Urothelium cell line (cell line): ENCODE data around the gene IMPA2.

Experiments used
- DNase-seq: peaks from one replicate; pipeline ENCODE4 v3.0.0; 2011; ENCODE audit warnings: low spot score, mixed read lengths
- FAIRE-seq: peaks from 2 replicates; lab custom pipeline; 2011; peaks lifted over from hg19 to GRCh38; lab: Jason Lieb, UNC

IMPA2 gene

DNA sequence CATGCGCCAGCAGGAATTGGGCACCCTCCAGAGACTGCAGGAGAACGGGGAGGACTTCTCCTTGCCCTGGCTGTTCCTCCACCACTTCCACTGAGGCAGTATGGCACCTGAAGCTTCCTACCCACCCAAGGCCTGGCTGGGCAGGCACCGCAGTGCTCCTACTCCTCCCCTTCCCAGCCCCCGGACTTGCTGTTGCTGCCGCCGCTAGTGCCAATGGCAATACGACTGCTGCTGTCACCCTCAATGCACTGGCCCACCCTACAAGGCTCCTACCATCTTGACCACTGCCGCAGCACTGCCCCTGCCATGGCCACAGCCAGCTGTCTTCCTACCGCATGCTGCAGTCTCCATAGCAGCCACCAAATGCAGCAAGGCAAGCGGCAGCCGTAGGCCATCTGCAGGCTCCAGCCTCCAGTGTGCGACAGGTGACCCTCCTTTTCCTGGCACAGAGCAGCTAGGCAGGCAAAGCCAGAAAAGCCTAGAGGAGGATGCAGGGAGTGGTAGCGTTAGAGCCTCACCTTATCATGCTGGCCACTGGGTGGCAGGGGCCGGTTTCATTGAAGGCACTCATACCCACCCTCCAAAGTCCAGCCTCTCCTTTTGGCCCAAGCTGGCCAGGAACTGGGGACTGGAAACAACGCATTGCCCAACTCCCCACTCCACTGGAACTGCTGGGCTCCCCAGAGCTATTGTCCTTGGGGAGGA is 64.9 kb downstream of the IMPA2 start:
- peak; percentile 71 for FAIRE-seq
- DNase-seq = no peak

GRCh38 chr18:12046751-12047335 is 65.5 kb downstream of the IMPA2 start:
- no peak for DNase-seq

GRCh38 chr18:12048010-12048826 is 66.9 kb downstream of the IMPA2 start:
- DNase-seq (peak; percentile 59), FAIRE-seq (peak; percentile 35)

More at GRCh38 chr18:12046751-12047335, 65.5 kb downstream of the IMPA2 start:
- peak; percentile 9 for FAIRE-seq

- no peak for DNase-seq
- no peak for FAIRE-seq
These were observed 67.5 kb downstream of the IMPA2 start for GRCh38 chr18:12048827-12049175.

GRCh38 chr18:12049978-12050811 is 68.9 kb downstream of the IMPA2 start:
- no peak for DNase-seq
- no peak for FAIRE-seq

GRCh38 chr18:12052866-12053265 is 71.6 kb downstream of the IMPA2 start:
- DNase-seq = no peak
- FAIRE-seq = no peak

GRCh38 chr18:12053289-12053688 is 72.0 kb downstream of the IMPA2 start:
- FAIRE-seq (no peak), DNase-seq (no peak)

- FAIRE-seq (no peak), DNase-seq (no peak)
These were observed 75.0 kb downstream of the IMPA2 start for GRCh38 chr18:12056034-12056883.

- FAIRE-seq (peak; percentile 46), DNase-seq (no peak)
These were observed 75.6 kb downstream of the IMPA2 start for GRCh38 chr18:12056884-12057402.

GRCh38 chr18:12057419-12058039 is 76.2 kb downstream of the IMPA2 start:
- DNase-seq (no peak), FAIRE-seq (peak; percentile 79)

GRCh38 chr18:12059334-12060181 is 78.3 kb downstream of the IMPA2 start:
- no peak for DNase-seq
- FAIRE-seq = no peak

DNA sequence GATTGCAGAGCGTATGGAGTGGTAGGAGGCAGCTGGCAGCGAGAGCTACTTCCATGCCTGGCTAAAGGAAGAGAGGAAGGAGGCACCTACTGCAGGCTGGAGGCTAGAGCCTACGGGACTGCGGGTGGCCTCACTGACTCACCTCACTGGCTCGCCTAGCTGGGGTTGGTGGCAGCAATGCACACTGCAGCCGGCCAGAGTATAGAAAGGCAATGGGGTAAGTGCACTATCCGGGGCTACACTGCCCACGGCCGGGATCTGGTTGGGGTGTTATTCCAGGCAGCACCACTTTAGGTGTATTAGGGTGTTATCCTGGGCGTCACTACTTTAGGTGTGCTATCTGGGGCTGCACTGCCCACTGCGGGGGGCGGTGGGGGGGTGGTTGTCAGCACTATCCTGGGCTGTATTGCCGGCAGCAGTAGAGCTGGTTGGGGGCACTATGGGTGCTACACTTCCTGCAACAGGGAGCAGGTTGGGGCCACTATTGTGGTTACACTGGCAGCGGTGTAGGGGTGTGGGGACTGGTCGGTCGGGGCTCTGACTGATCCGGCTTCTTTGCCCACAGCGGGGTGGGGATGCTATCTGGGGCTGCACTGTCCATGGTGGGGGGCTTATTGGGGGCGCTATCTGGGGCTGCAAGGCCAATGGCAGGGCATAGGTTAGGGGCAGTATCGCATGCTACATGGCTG is 79.0 kb downstream of the IMPA2 start:
- FAIRE-seq = peak; percentile 99
- DNase-seq = peak; percentile 95

GRCh38 chr18:12061685-12062084 is 80.4 kb downstream of the IMPA2 start:
- no peak for DNase-seq
- peak; percentile 9 for FAIRE-seq

DNA sequence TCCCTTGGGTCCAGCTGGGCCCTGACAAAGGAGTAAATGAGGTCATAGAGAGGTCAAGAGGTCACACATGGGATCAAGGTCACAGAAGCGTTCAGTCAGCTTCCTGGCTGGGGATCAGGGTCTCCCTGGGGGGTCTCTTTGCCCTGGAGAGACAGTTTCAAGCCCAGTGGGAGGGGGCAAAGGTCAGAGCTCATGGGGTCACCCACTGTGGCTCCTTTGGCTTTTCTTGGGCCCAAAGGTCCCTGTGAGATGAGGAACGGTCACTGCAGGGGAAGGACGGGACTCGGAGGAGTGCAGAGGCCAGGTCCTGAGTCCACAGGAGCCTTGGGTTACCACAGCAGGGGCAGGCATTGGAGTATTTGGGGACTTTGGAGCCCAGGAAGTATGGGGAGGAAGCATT is 81.7 kb downstream of the IMPA2 start:
- DNase-seq = no peak
- no peak for FAIRE-seq

GRCh38 chr18:12064086-12064763 is 82.9 kb downstream of the IMPA2 start:
- no peak for DNase-seq
- peak; percentile 98 for FAIRE-seq

DNA sequence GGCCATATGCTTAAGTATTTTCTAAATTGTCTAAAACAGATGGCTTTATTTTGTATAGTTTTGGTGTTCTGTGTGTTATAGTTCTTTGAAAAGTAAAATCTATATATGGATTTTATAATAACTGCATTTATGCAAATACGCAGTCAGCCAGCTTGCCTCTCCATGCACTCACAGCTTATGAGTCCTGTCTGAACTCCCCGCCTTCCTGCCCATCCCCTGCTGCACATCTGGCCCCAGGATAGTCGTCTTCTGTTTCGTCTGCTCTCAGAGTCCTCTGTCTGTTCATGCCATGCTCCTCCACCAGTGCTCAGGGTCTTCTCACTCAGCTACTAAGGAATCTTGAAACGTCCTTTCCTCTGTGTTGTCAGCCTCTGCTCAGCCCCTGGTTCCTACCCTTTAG is 84.1 kb downstream of the IMPA2 start:
- FAIRE-seq (no peak), DNase-seq (no peak)

- no peak for FAIRE-seq
These were observed 85.7 kb downstream of the IMPA2 start for GRCh38 chr18:12066910-12067511.

More at GRCh38 chr18:12066910-12067511, 85.7 kb downstream of the IMPA2 start:
- DNase-seq = no peak
